Sigmoid colon (tissue), 4 donors: ENCODE measurements around the gene TEX264.

Experiments used
- CTCF ChIP-seq, 4 experiments: fragments of 450-650 bp in 3 of 4; fragments of 200-600 bp in 1 of 4; IDR thresholded peaks; one replicate each; pipeline ENCODE4 v1.5.1; 2016 to 2019; ENCODE audit warnings: antibody characterized with exemption in 4 of 4, mild to moderate bottlenecking in 3 of 4, moderate library complexity in 2 of 4
- EP300 ChIP-seq, 4 donors: sonication (generic); formaldehyde crosslinking; IDR thresholded peaks; one replicate each; pipeline ENCODE4 v1.6.1; 2017; ENCODE audit warnings: antibody characterized with exemption in 4 of 4
- POLR2AphosphoS5 ChIP-seq, 4 donors: sonication (generic); formaldehyde crosslinking; IDR thresholded peaks; one replicate each; pipeline ENCODE4 v1.6.1; 2017; ENCODE audit warnings: antibody characterized with exemption in 4 of 4

GRCh38 chr3:51715977-51716294 lies 44.9 kb downstream of the TEX264 start:
- TF ChIP-seq EP300 (IDR thresholded peaks at IDR 0.05): no peak
- no peak for TF ChIP-seq POLR2AphosphoS5 (IDR thresholded peaks at IDR 0.05)
- no peak for TF ChIP-seq CTCF (IDR thresholded peaks at IDR 0.05)
